WTC11 (cell line): ENCODE data around the gene FGFR3.

ENCODE experiments used
- CTCF ChIP-seq: fragments of 200-600 bp; IDR thresholded peaks from 2 replicates; pipeline ENCODE4 v1.8.0; 2022; ENCODE audit warnings: antibody characterized with exemption
- NR3C1 ChIP-seq: sonication (generic); formaldehyde crosslinking; conservative IDR thresholded peaks from 2 replicates; pipeline ENCODE4 v1.8.1; 2023; ENCODE audit warnings: low read depth, mild to moderate bottlenecking, missing genetic modification reagents

GRCh38 chr4:1793940-1794808, 1.1 kb downstream of the FGFR3 start:
- TF ChIP-seq CTCF (no peak), NR3C1 (no peak)
